Stimulated activated naive CD8-positive, alpha-beta T cell treated with anti-CD3 and anti-CD28 coated beads, Interleukin-15, Interleukin-2, amounts not matched to agents 100 U/mL and 50 U/mL, for 24 hours (primary cell): ENCODE data around the gene RNF44.
"Not testable (repeated sequence)": the region's sequence is repeated elsewhere in the genome, so short reads cannot be mapped to it uniquely, and the experiment has no call there.

ENCODE experiments used
- ATAC-seq: fragments of 150-1000 bp; cut with Tn5 transposase; one replicate; pipeline ENCODE4 v1.10.0; 2021
- DNase-seq: peaks from one replicate; pipeline ENCODE4 v3.0.0; 2021

The RNF44 gene

GRCh38 chr5:176552332-176552869 lies 15.2 kb upstream of the RNF44 start:
- no peak for ATAC-seq
- no peak for DNase-seq

- not testable (repeated sequence) for ATAC-seq, DNase-seq
Measured at GRCh38 chr5:176550937-176551336, 13.7 kb upstream of the RNF44 start.

GRCh38 chr5:176550275-176550831 lies 13.2 kb upstream of the RNF44 start:
- no peak for ATAC-seq
- DNase-seq, result no peak

- DNase-seq (no peak), ATAC-seq (no peak)
Measured at GRCh38 chr5:176549871-176550270, 12.7 kb upstream of the RNF44 start.

- ATAC-seq (no peak), DNase-seq (no peak)
Measured at GRCh38 chr5:176548967-176549444, 11.8 kb upstream of the RNF44 start, which contains the start of gene CDHR2. Gene CDHR2, plus strand, starts transcription at chr5:176549342. Its CDS starts 16,011 bp downstream, at chr5:176565353.

- ATAC-seq (peak; percentile 32), DNase-seq (peak; percentile 19)
Measured at GRCh38 chr5:176547802-176548201, 10.6 kb upstream of the RNF44 start.

- DNase-seq, result no peak
- ATAC-seq, result no peak
Measured at GRCh38 chr5:176545737-176546509, 8.7 kb upstream of the RNF44 start.

- DNase-seq, result no peak
- no peak for ATAC-seq
Measured at GRCh38 chr5:176545388-176545736, 8.2 kb upstream of the RNF44 start.

GRCh38 chr5:176543428-176544182 lies 6.4 kb upstream of the RNF44 start:
- ATAC-seq (peak; percentile 81), DNase-seq (peak; percentile 80)

GRCh38 chr5:176542596-176543427 lies 5.6 kb upstream of the RNF44 start:
- DNase-seq (peak; percentile 46), ATAC-seq (peak; percentile 36)

GRCh38 chr5:176542135-176542595 lies 5.0 kb upstream of the RNF44 start:
- DNase-seq (peak; percentile 74), ATAC-seq (no peak)

- no peak for ATAC-seq
- DNase-seq, result peak; percentile 69
Measured at GRCh38 chr5:176541338-176542134, 4.3 kb upstream of the RNF44 start.

GRCh38 chr5:176540956-176541337 lies 3.7 kb upstream of the RNF44 start:
- no peak for ATAC-seq
- DNase-seq, result peak; percentile 41

- no peak for DNase-seq
- ATAC-seq, result no peak
Measured at GRCh38 chr5:176540476-176540899, 3.3 kb upstream of the RNF44 start.

GRCh38 chr5:176538989-176539384 lies 1.8 kb upstream of the RNF44 start:
- ATAC-seq, result no peak
- no peak for DNase-seq

- ATAC-seq (no peak), DNase-seq (no peak)
Measured at GRCh38 chr5:176538230-176538988, 1.2 kb upstream of the RNF44 start.

GRCh38 chr5:176537554-176538229 lies 490 bp upstream of the RNF44 start:
- ATAC-seq, result peak; percentile 78
- peak; percentile 95 for DNase-seq

GRCh38 chr5:176536132-176536901 lies 885 bp downstream of the RNF44 start:
- ATAC-seq (peak; percentile 11), DNase-seq (peak; percentile 83)
